ENCODE data around the gene RASD1.

- no peak for TF ChIP-seq CTCF (conservative IDR thresholded peaks at IDR 0.05 in 1 of 2, IDR thresholded peaks at IDR 0.05 in 1 of 2; ENCODE audit: low read depth in 1 of 2, low read length in 2 of 2)
- no peak for TF ChIP-seq EZH2 (IDR thresholded peaks at IDR 0.05; ENCODE audit: low read length, missing control alignments)
Observed at GRCh38 chr17:17491546-17491988, 4.6 kb downstream of the RASD1 start.
